ENCODE results near the gene ZNF784. TPM values are rescaled to one million over a fixed set of nuclear protein-coding genes. Genes with fewer than 3 reads are reported as not detected.

ZNF784 gene
- total RNA-seq, 2 donors from 2014 or later = 2.6 to 4.5 TPM

DNA sequence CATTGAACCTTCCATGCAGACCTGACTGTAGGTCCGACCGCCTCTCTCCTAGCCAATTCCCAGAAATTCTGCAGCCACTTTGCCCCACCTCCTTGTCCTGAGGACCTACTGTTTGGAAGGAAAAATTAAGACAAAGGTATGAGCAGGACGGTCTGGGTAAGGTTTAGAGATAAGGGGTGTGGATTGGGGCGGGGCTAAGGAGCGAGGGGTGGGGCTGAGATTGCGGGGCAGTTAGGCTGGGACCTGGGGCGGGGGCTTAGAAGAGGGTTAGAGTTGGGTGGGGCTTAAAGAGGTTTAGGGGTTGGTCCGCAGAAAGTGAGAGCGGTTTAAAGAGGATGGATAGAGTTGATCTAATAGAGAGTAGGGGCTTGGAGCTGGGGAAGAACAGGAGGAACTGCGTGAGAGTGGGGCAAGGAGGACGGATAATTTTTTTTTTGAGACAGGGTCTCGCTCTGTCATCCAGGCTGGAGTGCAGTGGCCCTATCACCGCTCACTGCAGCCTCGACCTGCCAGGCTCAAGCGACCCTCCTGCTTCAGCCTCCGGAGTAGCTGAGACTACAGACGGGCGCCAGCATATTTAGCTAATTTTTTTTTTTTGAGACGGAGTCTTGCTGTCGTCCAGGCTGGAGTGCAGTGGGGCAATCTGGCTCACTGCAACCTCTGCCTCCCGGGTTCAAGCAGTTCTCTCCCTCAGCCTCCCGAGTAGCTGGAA lies 20.6 kb downstream of the ZNF784 start:
- Mint-ChIP-seq H3K27me3 (no peaks in the 10 kb centered on the region), H3K4me1 (ENCODE audit: low read depth in 2 of 2) (peaks cover 52 to 54% of the 10 kb centered on the region in 2 donors), H3K9me3 (peaks cover 2% of the 10 kb centered on the region)

DNA sequence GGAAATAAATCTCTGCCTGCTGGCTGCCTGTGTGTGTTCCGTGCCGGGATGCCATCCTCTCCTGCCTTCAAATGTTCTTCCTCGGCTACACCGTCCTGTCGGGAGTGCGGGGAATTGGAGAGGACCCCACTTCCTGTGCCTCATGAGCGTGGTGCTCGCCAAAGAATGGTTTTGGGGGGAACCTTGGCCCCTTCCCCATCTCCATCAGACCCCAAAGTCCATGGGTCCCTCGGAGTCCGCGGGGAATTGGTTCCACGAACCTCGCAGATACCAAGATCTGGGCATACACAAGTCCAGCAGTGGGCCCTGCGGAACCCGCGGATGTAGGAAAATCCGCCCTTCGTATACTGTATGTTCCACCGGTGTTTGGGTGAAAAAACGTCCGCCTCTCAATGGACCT lies 21.3 kb downstream of the ZNF784 start:
- Mint-ChIP-seq H3K36me3 (no peaks in the 10 kb centered on the region), H3K9me3 (peaks cover 4% of the 10 kb centered on the region), H3K4me3 (peak overlapping the region; percentile 62), H3K27ac (peak overlapping the region; percentile 88 to 95), H3K4me1 (ENCODE audit: low read depth in 2 of 2) (peaks cover 53% of the 10 kb centered on the region in 2 donors), H3K27me3 (no peaks in the 10 kb centered on the region)
- DNase-seq (ENCODE audit: low spot score) (no peak), ATAC-seq (no peak)

More for the DNA sequence above, 20.6 kb downstream of the ZNF784 start:
- peak overlapping the region; percentile 62 for H3K4me3 Mint-ChIP-seq
- peak overlapping the region; percentile 88 to 95 for H3K27ac Mint-ChIP-seq
- no peak for DNase-seq (ENCODE audit: low spot score)
- ATAC-seq = no peak
- H3K36me3 Mint-ChIP-seq = no peaks in the 10 kb centered on the region

DNA sequence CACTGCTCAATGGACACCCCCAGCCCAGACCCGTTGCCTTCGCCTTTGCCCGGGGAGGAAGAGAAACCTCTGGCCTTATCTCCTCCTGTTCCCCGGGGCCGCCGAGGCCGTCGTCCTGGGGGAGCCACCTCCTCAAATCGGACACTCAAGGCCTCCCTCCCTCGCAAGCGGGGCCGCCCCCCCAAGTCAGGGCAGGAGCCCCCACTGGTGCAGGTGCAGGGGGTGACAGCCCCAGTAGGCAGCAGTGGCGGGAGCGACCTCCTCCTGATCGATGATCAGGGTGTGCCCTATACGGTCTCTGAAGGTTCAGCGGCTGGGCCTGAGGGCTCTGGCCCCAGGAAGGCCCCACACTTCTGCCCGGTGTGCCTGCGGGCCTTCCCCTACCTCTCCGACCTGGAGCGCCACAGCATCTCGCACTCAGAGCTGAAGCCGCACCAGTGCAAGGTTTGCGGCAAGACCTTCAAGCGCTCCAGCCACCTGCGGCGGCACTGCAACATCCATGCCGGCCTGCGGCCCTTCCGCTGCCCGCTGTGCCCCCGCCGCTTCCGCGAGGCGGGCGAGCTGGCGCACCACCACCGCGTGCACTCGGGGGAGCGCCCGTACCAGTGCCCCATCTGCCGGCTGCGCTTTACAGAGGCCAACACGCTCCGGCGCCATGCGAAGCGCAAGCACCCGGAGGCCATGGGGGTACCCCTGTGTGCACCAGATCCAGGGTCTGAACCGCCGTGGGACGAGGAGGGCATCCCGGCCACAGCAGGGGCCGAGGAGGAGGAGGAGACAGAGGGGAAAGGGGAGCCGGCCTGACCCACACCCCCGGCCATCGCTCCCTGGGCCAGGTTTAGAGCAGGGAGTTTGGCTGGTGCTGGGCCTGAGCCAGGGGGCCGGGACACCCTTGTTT lies 22.0 kb downstream of the ZNF784 start:
- no peak overlapping the region for H3K4me3 Mint-ChIP-seq
- DNase-seq (ENCODE audit: low spot score) (no peak), ATAC-seq (no peak)
- no peaks in the 10 kb centered on the region for H3K36me3 Mint-ChIP-seq
- peaks cover 47 to 48% of the 10 kb centered on the region in 2 donors for H3K4me1 Mint-ChIP-seq (ENCODE audit: low read depth in 2 of 2)
- peaks cover 4% of the 10 kb centered on the region for H3K9me3 Mint-ChIP-seq
- H3K27ac Mint-ChIP-seq = peak overlapping the region; percentile 82 to 90
- H3K27me3 Mint-ChIP-seq = no peaks in the 10 kb centered on the region

DNA sequence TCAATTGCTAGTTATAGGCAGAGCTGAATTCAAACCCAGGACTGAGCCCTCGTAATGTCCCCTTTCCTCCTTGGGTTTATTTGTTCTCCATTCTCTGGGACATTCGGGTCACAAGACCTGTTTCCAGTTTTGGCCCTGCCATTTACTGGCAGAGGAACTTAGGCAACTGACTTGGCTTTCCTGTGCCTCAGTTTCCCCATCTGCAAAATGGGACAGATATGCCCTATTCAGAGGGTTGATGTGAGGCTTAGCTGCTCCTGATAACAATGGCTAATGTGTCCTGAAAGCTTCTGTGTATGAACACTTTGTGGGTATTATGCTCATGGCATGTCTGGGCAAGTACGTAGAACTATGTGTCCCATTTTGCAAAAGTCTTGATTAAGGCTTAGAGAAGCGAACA lies 23.3 kb downstream of the ZNF784 start:
- ATAC-seq (no peak), DNase-seq (ENCODE audit: low spot score) (no peak)
- Mint-ChIP-seq H3K4me1 (ENCODE audit: low read depth in 2 of 2) (peaks cover 35 to 39% of the 10 kb centered on the region in 2 donors), H3K9me3 (peaks cover 4% of the 10 kb centered on the region), H3K27me3 (no peaks in the 10 kb centered on the region), H3K4me3 (peak overlapping the region; percentile 93), H3K27ac (peak overlapping the region; percentile 82 to 90), H3K36me3 (no peaks in the 10 kb centered on the region)

DNA sequence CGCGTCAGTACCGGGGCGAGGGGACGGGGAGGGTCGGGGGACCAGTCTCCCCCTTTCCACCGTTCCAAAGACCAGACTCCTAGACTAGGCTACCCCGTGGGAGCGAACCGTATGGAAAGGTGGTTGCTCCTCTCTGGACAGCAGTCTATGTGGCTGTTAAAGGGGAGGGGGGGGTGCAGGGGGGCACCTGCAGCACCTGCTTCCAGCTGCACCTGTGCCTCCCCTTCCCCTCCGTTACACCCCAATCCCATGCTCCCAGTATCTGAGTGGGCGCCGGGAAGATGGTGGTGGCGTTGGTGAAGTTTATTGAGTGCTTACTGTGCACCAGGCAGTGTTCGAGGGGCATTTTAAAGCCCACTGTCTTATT lies 23.7 kb downstream of the ZNF784 start:
- peak overlapping the region; percentile 93 for H3K4me3 Mint-ChIP-seq
- H3K27ac Mint-ChIP-seq = peak overlapping the region; percentile 82 to 90
- peaks cover 31 to 36% of the 10 kb centered on the region in 2 donors for H3K4me1 Mint-ChIP-seq (ENCODE audit: low read depth in 2 of 2)
- H3K9me3 Mint-ChIP-seq = peaks cover 4% of the 10 kb centered on the region
- ATAC-seq = no peak
- H3K36me3 Mint-ChIP-seq = peaks cover 3% of the 10 kb centered on the region
- no peaks in the 10 kb centered on the region for H3K27me3 Mint-ChIP-seq
- DNase-seq (ENCODE audit: low spot score) = no peak

DNA sequence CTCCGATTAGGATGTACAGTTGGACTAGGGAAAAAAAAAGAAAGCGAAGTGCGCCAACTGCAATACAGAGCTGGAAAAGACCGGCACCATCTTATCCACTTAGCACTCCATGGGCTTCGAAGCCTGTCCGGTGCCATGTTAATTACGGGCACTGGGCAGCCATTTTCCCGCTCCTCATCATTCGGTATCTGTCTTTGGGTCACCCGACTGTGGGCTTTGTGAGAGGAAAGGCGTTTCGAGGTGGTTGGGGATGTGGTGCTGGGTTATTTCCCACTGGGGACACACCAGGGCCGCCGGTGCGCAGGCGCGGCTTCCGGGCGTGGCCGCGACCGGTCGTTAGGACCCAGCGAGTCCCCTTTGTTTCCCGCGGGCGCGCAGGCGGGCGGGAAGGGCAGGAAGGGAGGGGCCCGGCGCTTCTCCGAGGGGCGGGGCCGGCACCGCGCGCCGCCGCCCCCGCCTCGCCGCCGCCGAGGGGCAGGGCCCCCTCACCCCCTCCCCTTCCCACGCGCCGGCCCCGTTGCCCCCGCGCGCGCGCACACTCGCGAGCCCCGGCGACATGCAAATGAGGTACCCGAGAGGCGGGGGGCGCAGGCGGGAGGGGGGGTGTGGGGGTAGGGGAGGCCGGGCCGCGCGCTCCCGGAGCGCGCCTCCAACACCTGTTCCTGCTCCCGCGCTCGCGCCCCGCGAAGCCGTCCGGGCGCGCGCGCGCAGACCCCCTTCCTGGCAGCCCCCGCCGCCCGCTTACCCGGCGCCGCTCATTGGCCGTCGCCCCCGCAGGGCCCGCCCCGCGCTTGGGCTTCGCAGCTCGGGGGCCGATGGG lies 24.3 kb downstream of the ZNF784 start, which contains the start of gene ZNF524:
TSS of gene ZNF524 (plus strand) at position 447 of the 820 bp plus-strand sequence. CDS start 1,825 bp downstream, outside the sequence.
- H3K27me3 Mint-ChIP-seq = no peaks in the 10 kb centered on the region
- peaks cover 4% of the 10 kb centered on the region for H3K9me3 Mint-ChIP-seq
- peak; percentile 69 to 75 for ATAC-seq

DNA sequence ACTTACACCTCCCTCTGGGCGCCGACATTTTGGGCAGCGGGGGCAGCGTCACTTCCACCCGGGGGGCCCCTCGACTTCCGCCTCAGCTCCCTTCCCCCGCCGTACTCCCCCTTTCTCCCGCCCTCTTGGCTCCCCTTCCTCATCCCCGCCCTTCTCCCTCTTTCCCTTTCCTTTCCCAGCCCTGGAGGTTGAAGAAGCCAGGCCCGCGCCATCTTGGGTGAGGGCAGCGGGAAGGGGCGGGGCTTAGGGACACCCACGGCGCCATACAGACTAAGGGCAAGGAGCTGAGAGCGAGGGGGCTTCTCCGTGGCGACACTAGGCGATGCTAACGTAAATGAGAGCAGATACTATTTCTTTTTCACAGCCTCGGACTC lies 24.9 kb downstream of the ZNF784 start, which contains the start of gene FIZ1:
TSS of gene FIZ1 (minus strand) at position 50 of the 374 bp plus-strand sequence. CDS start 1,652 bp downstream, outside the sequence.
- peaks cover 26 to 32% of the 10 kb centered on the region in 2 donors for H3K4me1 Mint-ChIP-seq (ENCODE audit: low read depth in 2 of 2)
- DNase-seq (ENCODE audit: low spot score) (peak; percentile 96), ATAC-seq (peak; percentile 82 to 87)
- peak within 1 kb of the TSS; percentile 98 for H3K4me3 Mint-ChIP-seq
- H3K27ac Mint-ChIP-seq = peak within 1 kb of the TSS; percentile 97 to 98
- H3K36me3 Mint-ChIP-seq = peaks cover 13% of the 10 kb centered on the region
- H3K9me3 Mint-ChIP-seq = peaks cover 7% of the 10 kb centered on the region
- H3K27me3 Mint-ChIP-seq = no peaks in the 10 kb centered on the region

More for the DNA sequence above, 24.3 kb downstream of the ZNF784 start, which contains the start of gene ZNF524:
- DNase-seq (ENCODE audit: low spot score) = peak; percentile 93
- H3K27ac Mint-ChIP-seq = peak within 1 kb of the TSS; percentile 97 to 98
- peaks cover 9% of the 10 kb centered on the region for H3K36me3 Mint-ChIP-seq
- H3K4me1 Mint-ChIP-seq (ENCODE audit: low read depth in 2 of 2) = peaks cover 31 to 36% of the 10 kb centered on the region in 2 donors
- H3K4me3 Mint-ChIP-seq = peak within 1 kb of the TSS; percentile 98

DNA sequence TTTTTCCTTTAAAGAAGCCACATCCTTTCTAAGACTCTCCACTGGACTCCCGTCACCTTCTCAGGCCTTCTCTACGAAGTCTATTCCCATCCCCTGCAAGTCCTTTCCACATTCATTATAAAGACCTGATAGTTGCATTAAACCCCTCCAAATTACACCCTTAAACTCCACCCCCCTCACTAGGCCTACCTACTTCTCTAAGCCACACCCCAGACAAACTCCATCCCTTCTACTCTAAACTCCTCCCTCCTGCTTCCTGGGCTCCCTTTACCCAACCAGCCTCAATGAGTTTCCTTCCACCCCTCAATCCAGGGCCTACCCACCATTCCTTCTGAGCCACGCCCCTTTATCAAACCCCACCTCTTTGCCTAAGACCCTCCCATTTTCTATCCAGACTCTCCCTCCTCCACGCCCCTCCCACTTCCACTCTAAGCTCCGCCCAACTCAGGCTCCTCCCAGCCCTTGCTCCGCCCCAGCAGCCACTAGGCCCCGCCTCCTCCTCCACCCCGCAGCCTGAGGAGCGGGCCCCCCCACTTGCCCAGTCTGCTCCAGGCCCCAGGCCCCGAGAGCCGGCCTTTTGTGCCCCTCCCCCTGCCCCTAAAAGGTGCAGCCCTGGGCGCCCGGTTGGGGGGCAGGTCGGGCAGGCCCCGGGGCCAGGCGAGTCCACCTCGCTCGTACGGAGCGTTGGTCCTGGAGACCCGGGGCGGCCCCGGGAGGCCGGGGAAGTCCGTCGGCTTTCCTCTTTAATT lies 25.5 kb downstream of the ZNF784 start:
- no peaks in the 10 kb centered on the region for H3K27me3 Mint-ChIP-seq
- ATAC-seq (peak; percentile 87 to 91), DNase-seq (ENCODE audit: low spot score) (peak; percentile 96)
- H3K36me3 Mint-ChIP-seq = peaks cover 13% of the 10 kb centered on the region
- peak overlapping the region; percentile 98 for H3K4me3 Mint-ChIP-seq
- peaks cover 23 to 30% of the 10 kb centered on the region in 2 donors for H3K4me1 Mint-ChIP-seq (ENCODE audit: low read depth in 2 of 2)
- peaks cover 7% of the 10 kb centered on the region for H3K9me3 Mint-ChIP-seq
- peak overlapping the region; percentile 97 to 98 for H3K27ac Mint-ChIP-seq

DNA sequence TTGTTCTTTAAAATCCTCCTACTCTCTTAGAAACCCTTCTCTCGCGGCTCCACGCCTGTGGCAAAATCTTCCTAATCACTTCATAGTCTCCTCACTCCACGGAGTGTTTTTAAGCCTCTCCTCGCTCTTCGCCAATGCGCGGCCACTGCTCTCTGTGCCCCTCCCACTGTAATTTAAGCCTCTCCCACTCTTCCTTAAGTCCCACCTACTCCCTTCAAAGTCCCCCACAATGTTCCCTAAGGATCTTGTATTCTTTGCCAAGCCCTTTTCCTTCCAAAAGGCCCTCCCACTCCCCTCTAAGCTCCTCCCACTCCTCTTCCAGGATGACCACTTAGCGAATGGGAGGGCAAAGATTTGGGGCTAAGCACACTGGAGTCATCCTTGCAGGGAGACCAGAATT lies 26.3 kb downstream of the ZNF784 start:
- DNase-seq (ENCODE audit: low spot score) = no peak
- peak overlapping the region; percentile 97 to 98 for H3K27ac Mint-ChIP-seq
- peaks cover 7% of the 10 kb centered on the region for H3K9me3 Mint-ChIP-seq
- ATAC-seq = no peak
- no peak overlapping the region for H3K4me3 Mint-ChIP-seq
- peaks cover 13% of the 10 kb centered on the region for H3K36me3 Mint-ChIP-seq
- H3K27me3 Mint-ChIP-seq = no peaks in the 10 kb centered on the region
- H3K4me1 Mint-ChIP-seq (ENCODE audit: low read depth in 2 of 2) = peaks cover 16 to 24% of the 10 kb centered on the region in 2 donors

DNA sequence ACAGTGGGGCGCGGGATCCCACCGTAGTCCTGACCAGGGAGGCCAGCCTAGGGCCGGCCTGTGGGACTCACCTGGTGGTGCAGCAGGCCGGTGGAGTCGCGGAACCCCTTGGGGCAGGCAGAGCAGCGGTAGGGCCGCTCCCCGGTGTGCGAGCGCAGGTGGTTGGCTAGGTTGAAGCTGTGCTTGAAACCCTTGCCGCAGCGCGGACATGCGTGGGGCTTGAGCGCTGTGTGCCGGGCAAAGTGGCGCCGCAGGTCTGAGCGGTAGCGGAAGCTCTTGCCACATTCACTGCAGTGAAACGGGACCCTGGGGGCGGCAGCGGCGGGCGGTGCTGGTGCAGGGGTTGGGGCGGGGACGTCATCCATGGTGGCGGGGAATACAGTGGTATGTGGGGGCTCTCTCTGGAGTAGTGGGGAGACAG lies 26.9 kb downstream of the ZNF784 start:
- Mint-ChIP-seq H3K27me3 (no peaks in the 10 kb centered on the region), H3K4me3 (no peak overlapping the region), H3K27ac (no peak overlapping the region), H3K9me3 (peaks cover 7% of the 10 kb centered on the region), H3K36me3 (peaks cover 13% of the 10 kb centered on the region), H3K4me1 (ENCODE audit: low read depth in 2 of 2) (peaks cover 16 to 24% of the 10 kb centered on the region in 2 donors)
- DNase-seq (ENCODE audit: low spot score) (no peak), ATAC-seq (no peak)

DNA sequence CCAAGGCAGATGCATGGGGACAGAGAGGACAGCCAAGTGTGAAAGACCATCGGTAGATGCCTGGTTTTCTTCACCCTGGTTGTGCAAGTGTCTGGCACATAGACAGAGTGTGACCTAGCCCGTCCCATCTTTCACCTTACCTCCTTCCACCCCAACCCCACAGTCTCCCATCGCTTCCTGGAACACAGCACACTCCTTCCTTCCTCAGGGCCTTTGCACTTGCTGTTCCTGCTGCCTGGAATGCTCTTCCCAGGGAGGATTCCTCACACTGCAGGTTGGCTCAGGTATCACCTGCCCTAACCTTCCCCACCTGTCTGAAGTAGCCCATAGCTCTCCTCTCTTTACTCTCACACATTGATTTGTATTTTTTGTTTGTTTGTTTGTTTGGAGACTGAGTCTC lies 28.1 kb downstream of the ZNF784 start:
- Mint-ChIP-seq H3K36me3 (peaks cover 13% of the 10 kb centered on the region), H3K4me1 (ENCODE audit: low read depth in 2 of 2) (peaks cover 15 to 18% of the 10 kb centered on the region in 2 donors), H3K4me3 (no peak overlapping the region), H3K27ac (no peak overlapping the region), H3K9me3 (peaks cover 7% of the 10 kb centered on the region), H3K27me3 (no peaks in the 10 kb centered on the region)
- no peak for DNase-seq (ENCODE audit: low spot score)
- no peak for ATAC-seq

DNA sequence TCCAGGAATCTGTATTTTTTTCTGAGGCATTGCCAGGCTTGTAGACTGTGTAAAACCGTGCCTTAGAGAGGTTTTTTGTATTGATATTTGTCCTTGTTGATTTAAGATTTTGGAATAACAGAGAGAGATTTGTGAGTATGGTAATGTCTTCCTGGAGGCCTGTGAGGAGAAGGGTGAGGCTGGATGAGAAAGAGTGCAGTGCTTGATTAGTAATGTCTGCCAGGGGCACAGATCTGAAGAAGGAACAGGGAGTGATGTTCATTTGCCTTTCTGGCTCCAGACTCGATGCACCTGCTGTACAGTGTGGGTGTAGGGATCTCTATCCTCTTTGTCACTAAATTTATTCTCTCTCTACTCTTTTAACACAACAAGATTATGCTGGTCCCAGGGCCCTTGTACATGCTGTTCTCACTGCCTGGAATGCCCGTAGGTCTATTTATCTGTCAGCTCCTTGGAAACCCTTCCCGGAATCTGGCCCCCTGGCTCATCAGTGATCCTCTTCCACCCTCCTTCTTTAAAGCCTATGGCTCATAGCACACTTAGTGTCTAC lies 29.3 kb downstream of the ZNF784 start:
- Mint-ChIP-seq H3K9me3 (peaks cover 7% of the 10 kb centered on the region), H3K36me3 (peaks cover 13% of the 10 kb centered on the region), H3K27me3 (peaks cover 0 to 2% of the 10 kb centered on the region in 2 donors), H3K4me1 (ENCODE audit: low read depth in 2 of 2) (peaks cover 9 to 14% of the 10 kb centered on the region in 2 donors), H3K4me3 (no peak overlapping the region), H3K27ac (no peak overlapping the region)
- ATAC-seq (no peak), DNase-seq (ENCODE audit: low spot score) (no peak)

All from natural killer cell treated with Interleukin-12 subunit alpha and Interleukin-12 subunit beta and Interleukin-15 and Interleukin-18, amount 100 ng/mL, for 72 hours (primary cell).